HCT116 (cell line): ENCODE measurements around the gene ARFGEF3.

Source experiments
- CBX3 ChIP-seq: IDR thresholded peaks from 2 replicates; pipeline ENCODE4 v1.6.1; 2012; ENCODE audit warnings: low read depth
- CEBPB ChIP-seq: IDR thresholded peaks from 2 replicates; pipeline ENCODE4 v1.6.1; 2012; ENCODE audit warnings: low read depth
- JUND ChIP-seq: IDR thresholded peaks from 2 replicates; pipeline ENCODE4 v1.6.1; 2012
- POLR2A ChIP-seq: IDR thresholded peaks from 2 replicates; pipeline ENCODE4 v1.7.0; 2011; ENCODE audit warnings: borderline replicate concordance; ENCODE audit not compliant: insufficient read depth, insufficient read length; ENCODE audit errors: extremely low read depth
- POLR2AphosphoS5 ChIP-seq: IDR thresholded peaks from 2 replicates; pipeline ENCODE4 v1.6.1; 2011; ENCODE audit warnings: mild to moderate bottlenecking, low read depth, low read length, moderate library complexity
- RAD21 ChIP-seq: IDR thresholded peaks from 2 replicates; pipeline ENCODE4 v1.6.1; 2012; ENCODE audit warnings: low read depth, mild to moderate bottlenecking
- YY1 ChIP-seq: IDR thresholded peaks from 2 replicates; pipeline ENCODE4 v1.6.1; 2011; ENCODE audit warnings: low read length, low read depth, moderate library complexity, mild to moderate bottlenecking; ENCODE audit not compliant: insufficient replicate concordance; ENCODE audit errors: extremely low read depth
- ZFX ChIP-seq: fragments of 450-650 bp; IDR thresholded peaks from 2 replicates; pipeline ENCODE4 v1.6.1; 2017
- ZNF274 ChIP-seq: fragments of 200-500 bp; sonication (Bioruptor generic); IDR thresholded peaks from 2 replicates; pipeline ENCODE4 v1.6.1; 2014; ENCODE audit warnings: mild to moderate bottlenecking, low read depth, low read length, inconsistent platforms
- TF ChIP-seq, protein P1 (sequence below), 3 experiments: fragments of 200-600 bp in 1 of 3; sonication (generic) in 1 of 3; IDR thresholded peaks in 2 of 3; conservative IDR thresholded peaks in 1 of 3; 2 replicates each; pipeline ENCODE4 v1.5.1; 2012 to 2017; ENCODE audit warnings: low read depth in 2 of 3, low read length in 2 of 3, antibody characterized with exemption in 1 of 3, borderline replicate concordance in 1 of 3, control low read depth in 1 of 3, mild to moderate bottlenecking in 1 of 3, mixed read lengths in 1 of 3, mixed run types in 1 of 3, moderate library complexity in 1 of 3; ENCODE audit not compliant: insufficient read depth in 1 of 3
- TF ChIP-seq, protein P2 (sequence below): IDR thresholded peaks from 2 replicates; pipeline ENCODE4 v1.6.1; 2011; ENCODE audit warnings: mild to moderate bottlenecking, low read length, moderate library complexity; ENCODE audit not compliant: insufficient replicate concordance; ENCODE audit errors: extremely low read depth
- TF ChIP-seq, protein P3 (sequence below): IDR thresholded peaks from 2 replicates; pipeline ENCODE4 v1.6.1; 2012

DNA sequence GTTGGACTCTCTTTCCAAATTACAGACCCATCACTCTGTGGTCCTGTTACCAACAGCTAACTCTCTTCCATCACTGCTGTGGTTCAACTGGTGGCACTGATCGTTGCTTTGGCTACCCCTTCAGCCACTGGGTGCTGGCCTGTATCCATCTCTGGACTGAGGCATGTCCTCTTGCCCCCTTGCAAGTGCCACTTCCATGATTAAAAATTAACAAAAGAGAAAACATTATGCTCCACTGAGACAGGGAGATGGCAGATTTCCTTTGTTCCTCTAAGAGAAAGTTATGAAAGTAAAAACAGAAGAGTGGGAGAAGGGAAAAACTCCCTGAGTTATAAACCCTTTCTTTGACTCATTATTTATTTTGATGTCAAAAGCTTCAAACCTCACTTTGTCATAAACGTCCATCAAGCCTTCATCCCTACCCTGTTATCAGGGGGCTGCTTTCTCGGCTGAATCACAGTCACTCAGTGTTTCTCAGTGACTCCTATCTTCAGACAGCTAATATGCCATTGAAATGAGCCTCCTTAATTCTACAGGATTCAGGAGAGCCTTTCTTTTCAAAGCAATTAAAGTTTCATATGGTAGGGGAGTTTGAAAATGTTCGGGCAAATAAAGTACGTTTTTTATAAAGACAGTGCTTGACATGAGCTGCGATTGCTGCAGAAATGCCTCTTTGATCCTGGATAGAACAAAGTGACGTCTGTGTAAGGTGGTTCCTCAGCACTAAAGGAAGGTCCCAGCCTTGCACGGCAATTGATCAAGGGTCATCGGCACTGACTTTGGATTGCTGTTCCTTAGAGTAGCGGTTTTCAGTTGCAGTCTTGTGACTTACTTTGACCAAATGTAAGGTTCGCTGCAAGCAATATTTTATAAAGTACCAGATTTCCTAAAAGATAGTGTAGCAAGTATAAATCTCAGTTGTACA lies 106.5 kb downstream of the ARFGEF3 start:
- TF ChIP-seq POLR2A (no peak), CEBPB (no peak), YY1 (no peak), ZNF274 (no peak), CBX3 (no peak), JUND (no peak), ZFX (no peak), RAD21 (no peak), POLR2AphosphoS5 (no peak)
- TF ChIP-seq, protein P1, sequence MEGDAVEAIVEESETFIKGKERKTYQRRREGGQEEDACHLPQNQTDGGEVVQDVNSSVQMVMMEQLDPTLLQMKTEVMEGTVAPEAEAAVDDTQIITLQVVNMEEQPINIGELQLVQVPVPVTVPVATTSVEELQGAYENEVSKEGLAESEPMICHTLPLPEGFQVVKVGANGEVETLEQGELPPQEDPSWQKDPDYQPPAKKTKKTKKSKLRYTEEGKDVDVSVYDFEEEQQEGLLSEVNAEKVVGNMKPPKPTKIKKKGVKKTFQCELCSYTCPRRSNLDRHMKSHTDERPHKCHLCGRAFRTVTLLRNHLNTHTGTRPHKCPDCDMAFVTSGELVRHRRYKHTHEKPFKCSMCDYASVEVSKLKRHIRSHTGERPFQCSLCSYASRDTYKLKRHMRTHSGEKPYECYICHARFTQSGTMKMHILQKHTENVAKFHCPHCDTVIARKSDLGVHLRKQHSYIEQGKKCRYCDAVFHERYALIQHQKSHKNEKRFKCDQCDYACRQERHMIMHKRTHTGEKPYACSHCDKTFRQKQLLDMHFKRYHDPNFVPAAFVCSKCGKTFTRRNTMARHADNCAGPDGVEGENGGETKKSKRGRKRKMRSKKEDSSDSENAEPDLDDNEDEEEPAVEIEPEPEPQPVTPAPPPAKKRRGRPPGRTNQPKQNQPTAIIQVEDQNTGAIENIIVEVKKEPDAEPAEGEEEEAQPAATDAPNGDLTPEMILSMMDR (IDR thresholded peaks at IDR 0.05 in 2 of 3, conservative IDR thresholded peaks at IDR 0.05 in 1 of 3; ENCODE audit: borderline replicate concordance in 1 of 3, insufficient read depth in 1 of 3, low read depth in 2 of 3, low read length in 2 of 3) = no peak
- TF ChIP-seq, protein P2, sequence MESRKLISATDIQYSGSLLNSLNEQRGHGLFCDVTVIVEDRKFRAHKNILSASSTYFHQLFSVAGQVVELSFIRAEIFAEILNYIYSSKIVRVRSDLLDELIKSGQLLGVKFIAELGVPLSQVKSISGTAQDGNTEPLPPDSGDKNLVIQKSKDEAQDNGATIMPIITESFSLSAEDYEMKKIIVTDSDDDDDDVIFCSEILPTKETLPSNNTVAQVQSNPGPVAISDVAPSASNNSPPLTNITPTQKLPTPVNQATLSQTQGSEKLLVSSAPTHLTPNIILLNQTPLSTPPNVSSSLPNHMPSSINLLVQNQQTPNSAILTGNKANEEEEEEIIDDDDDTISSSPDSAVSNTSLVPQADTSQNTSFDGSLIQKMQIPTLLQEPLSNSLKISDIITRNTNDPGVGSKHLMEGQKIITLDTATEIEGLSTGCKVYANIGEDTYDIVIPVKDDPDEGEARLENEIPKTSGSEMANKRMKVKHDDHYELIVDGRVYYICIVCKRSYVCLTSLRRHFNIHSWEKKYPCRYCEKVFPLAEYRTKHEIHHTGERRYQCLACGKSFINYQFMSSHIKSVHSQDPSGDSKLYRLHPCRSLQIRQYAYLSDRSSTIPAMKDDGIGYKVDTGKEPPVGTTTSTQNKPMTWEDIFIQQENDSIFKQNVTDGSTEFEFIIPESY = no peak
- TF ChIP-seq, protein P3, sequence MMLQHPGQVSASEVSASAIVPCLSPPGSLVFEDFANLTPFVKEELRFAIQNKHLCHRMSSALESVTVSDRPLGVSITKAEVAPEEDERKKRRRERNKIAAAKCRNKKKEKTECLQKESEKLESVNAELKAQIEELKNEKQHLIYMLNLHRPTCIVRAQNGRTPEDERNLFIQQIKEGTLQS = no peak
